ENCODE measurements around the gene AIF1.

DNA sequence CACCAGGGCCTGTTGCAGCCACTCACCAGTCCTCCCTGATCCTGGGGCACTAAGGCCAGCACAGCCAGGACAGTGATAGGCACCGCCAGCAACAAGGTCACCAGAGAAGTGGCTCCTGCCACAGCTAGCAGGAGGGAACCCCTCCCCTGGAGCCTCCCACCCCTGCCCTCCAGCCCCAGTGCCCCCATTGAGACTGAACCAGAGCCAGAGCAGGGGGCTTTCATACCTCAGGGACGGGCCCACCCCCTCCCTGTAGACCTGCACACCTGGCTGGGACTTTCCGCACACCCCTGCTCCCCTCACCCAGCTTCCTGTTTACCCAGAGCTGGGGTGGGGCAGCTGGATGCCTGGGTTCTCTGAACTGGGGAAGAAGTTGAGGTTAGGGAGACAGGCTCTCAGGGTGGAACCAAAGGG, 32.8 kb upstream of the AIF1 start, which contains the start of gene LTB:
- TF ChIP-seq, protein P1, sequence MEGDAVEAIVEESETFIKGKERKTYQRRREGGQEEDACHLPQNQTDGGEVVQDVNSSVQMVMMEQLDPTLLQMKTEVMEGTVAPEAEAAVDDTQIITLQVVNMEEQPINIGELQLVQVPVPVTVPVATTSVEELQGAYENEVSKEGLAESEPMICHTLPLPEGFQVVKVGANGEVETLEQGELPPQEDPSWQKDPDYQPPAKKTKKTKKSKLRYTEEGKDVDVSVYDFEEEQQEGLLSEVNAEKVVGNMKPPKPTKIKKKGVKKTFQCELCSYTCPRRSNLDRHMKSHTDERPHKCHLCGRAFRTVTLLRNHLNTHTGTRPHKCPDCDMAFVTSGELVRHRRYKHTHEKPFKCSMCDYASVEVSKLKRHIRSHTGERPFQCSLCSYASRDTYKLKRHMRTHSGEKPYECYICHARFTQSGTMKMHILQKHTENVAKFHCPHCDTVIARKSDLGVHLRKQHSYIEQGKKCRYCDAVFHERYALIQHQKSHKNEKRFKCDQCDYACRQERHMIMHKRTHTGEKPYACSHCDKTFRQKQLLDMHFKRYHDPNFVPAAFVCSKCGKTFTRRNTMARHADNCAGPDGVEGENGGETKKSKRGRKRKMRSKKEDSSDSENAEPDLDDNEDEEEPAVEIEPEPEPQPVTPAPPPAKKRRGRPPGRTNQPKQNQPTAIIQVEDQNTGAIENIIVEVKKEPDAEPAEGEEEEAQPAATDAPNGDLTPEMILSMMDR (optimal IDR thresholded peaks at IDR 0.05 in 1 of 3, IDR thresholded peaks at IDR 0.05 in 1 of 3, conservative IDR thresholded peaks at IDR 0.05 in 1 of 3; ENCODE audit: extremely low read depth in 1 of 3, insufficient read depth in 2 of 3, low read length in 3 of 3), result no peak
- TF ChIP-seq EZH2 (IDR thresholded peaks at IDR 0.05; ENCODE audit: low read length), result no peak
